Neural progenitor cell (in vitro differentiated cells): Measurements from ENCODE around the gene TCOF1.

Experiments used
- EZH2phosphoT487 ChIP-seq: fragments of 200-600 bp; sonication (generic); IDR thresholded peaks from 2 replicates; pipeline ENCODE4 v1.6.1; 2017; ENCODE audit warnings: antibody characterized with exemption
- TF ChIP-seq, protein P1 (sequence below): fragments of 200-600 bp; sonication (generic); IDR thresholded peaks from 2 replicates; pipeline ENCODE4 v1.5.1; 2017; ENCODE audit warnings: antibody characterized with exemption, mild to moderate bottlenecking

GRCh38 chr5:150309101-150309885 lies 48.2 kb upstream of the TCOF1 start:
- no peak for TF ChIP-seq EZH2phosphoT487
- TF ChIP-seq, protein P1, sequence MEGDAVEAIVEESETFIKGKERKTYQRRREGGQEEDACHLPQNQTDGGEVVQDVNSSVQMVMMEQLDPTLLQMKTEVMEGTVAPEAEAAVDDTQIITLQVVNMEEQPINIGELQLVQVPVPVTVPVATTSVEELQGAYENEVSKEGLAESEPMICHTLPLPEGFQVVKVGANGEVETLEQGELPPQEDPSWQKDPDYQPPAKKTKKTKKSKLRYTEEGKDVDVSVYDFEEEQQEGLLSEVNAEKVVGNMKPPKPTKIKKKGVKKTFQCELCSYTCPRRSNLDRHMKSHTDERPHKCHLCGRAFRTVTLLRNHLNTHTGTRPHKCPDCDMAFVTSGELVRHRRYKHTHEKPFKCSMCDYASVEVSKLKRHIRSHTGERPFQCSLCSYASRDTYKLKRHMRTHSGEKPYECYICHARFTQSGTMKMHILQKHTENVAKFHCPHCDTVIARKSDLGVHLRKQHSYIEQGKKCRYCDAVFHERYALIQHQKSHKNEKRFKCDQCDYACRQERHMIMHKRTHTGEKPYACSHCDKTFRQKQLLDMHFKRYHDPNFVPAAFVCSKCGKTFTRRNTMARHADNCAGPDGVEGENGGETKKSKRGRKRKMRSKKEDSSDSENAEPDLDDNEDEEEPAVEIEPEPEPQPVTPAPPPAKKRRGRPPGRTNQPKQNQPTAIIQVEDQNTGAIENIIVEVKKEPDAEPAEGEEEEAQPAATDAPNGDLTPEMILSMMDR = no peak
